ENCODE measurements around the gene PARP11. TPM values are rescaled to one million over a fixed set of nuclear protein-coding genes. Genes with fewer than 3 reads are reported as not detected.

PARP11 gene
- total RNA-seq, 1 experiment from 2014 or later: 11.3 TPM

GRCh38 chr12:3863756-3864155 is 9.4 kb downstream of the PARP11 start:
- H4K8ac ChIP-seq (replicated peaks; ENCODE audit: insufficient read length, low read depth, low read length): no peak overlapping the region

More at GRCh38 chr12:3863756-3864155, 9.4 kb downstream of the PARP11 start:
- Histone ChIP-seq H2BK12ac (ENCODE audit: insufficient read length, low read depth, low read length) (no peak overlapping the region), H3K79me2 (ENCODE audit: insufficient read depth, low read length) (0 out of 2 replicates have a peak, but pooled peaks cover under 1% of the 10 kb centered on the region), H3K23ac (ENCODE audit: insufficient read length, low read depth, low read length) (no peak overlapping the region), H3K9me3 (ENCODE audit: control insufficient read depth, low read depth, low read length) (no peaks in the 10 kb centered on the region), H2BK20ac (ENCODE audit: low read depth, low read length, poor library complexity, severe bottlenecking) (no peak overlapping the region), H3T11ph (ENCODE audit: low read length) (no peak overlapping the region), H3K4me1 (ENCODE audit: insufficient read depth, low read length) (no peaks in the 10 kb centered on the region), H2AFZ (ENCODE audit: low read length) (no peak overlapping the region), H2BK15ac (ENCODE audit: low read depth, low read length) (no peak overlapping the region), H4K20me1 (ENCODE audit: control insufficient read depth, insufficient read depth, insufficient read length) (no peaks in the 10 kb centered on the region), H3K27ac (ENCODE audit: insufficient read length, low read depth, low read length) (no peak overlapping the region), H3K14ac (ENCODE audit: insufficient read depth, low read length) (no peak overlapping the region), H3K18ac (ENCODE audit: insufficient read length, low read depth, low read length) (no peak overlapping the region), H3K23me2 (ENCODE audit: insufficient read length, low read depth, low read length, poor library complexity, severe bottlenecking) (no peaks in the 10 kb centered on the region), H2AK5ac (ENCODE audit: insufficient read length, low read length) (no peak overlapping the region), H3K79me1 (ENCODE audit: insufficient read depth, low read depth, low read length, poor library complexity, severe bottlenecking) (no peaks in the 10 kb centered on the region), H3K9ac (ENCODE audit: extremely low read depth, insufficient read length, low read length) (no peak overlapping the region), H4K91ac (ENCODE audit: insufficient read length, low read depth, low read length) (no peak overlapping the region), H3K4ac (ENCODE audit: low read depth, low read length) (no peak overlapping the region), H2BK5ac (ENCODE audit: insufficient read length, low read length) (no peak overlapping the region), H4K5ac (ENCODE audit: insufficient read length, low read depth, low read length) (no peak overlapping the region), H3K27me3 (ENCODE audit: insufficient read depth, low read length) (no peaks in the 10 kb centered on the region), H3K56ac (ENCODE audit: insufficient read length, low read depth, low read length) (no peak overlapping the region), H2BK120ac (ENCODE audit: low read depth, low read length, poor library complexity, severe bottlenecking) (no peak overlapping the region), H3K4me2 (ENCODE audit: insufficient read depth, insufficient read length, low read length) (no peak overlapping the region)
- peaks cover 10 to 11% of the 10 kb centered on the region in 2 experiments for H3K9me3 Mint-ChIP-seq
- H3K27me3 Mint-ChIP-seq (ENCODE audit: low read depth): no peaks in the 10 kb centered on the region
- no peak for DNase-seq
- TF ChIP-seq CTCF (conservative IDR thresholded peaks at IDR 0.05): no peak
- H3K4me1 Mint-ChIP-seq: no peaks in the 10 kb centered on the region
- no peak overlapping the region for H3K4me3 Mint-ChIP-seq
- WGBS (ENCODE audit: extremely low coverage, insufficient read length, low lambda C conversion rate): no CpG with 5 or more reads among the region's 6 CpGs
- H3K27ac Mint-ChIP-seq: no peak overlapping the region
- peaks cover 7 to 34% (median 21%) of the 10 kb centered on the region in 3 experiments; a peak in 6 of 7 replicates for H3K36me3 Mint-ChIP-seq (ENCODE audit: insufficient read depth in 1 of 3, low read depth in 3 of 3)

Data from H9 (cell line).